Measurements from ENCODE around the gene RDH5.

RDH5 gene

GRCh38 chr12:55686366-55687010, 33.7 kb upstream of the RDH5 start:
- H3K4me1 ChIP-seq (ENCODE audit: control insufficient read depth, insufficient read depth, low read length), result peaks cover 29% of the 10 kb centered on the region
- H3K9me3 ChIP-seq (replicated peaks; ENCODE audit: low read length), result no peaks in the 10 kb centered on the region
- H3K4me2 ChIP-seq (ENCODE audit: low read length), result no peak overlapping the region
- no peaks in the 10 kb centered on the region for H3K27me3 ChIP-seq (ENCODE audit: control insufficient read depth, insufficient read depth, low read length)
- H3K9ac ChIP-seq (ENCODE audit: low read depth, low read length), result no peak overlapping the region
- H3K36me3 ChIP-seq (ENCODE audit: insufficient read depth, low read length), result peaks cover 23% of the 10 kb centered on the region
- no peak overlapping the region for H3K4me3 ChIP-seq (ENCODE audit: low read length)

GRCh38 chr12:55687746-55688145, 32.4 kb upstream of the RDH5 start:
- no peaks in the 10 kb centered on the region for H3K9me3 ChIP-seq (replicated peaks; ENCODE audit: low read length)

GRCh38 chr12:55688716-55689655, 31.2 kb upstream of the RDH5 start:
- H3K36me3 ChIP-seq (ENCODE audit: insufficient read depth, low read length), result peaks cover 22% of the 10 kb centered on the region

More at GRCh38 chr12:55687746-55688145, 32.4 kb upstream of the RDH5 start:
- H3K27me3 ChIP-seq (ENCODE audit: control insufficient read depth, insufficient read depth, low read length), result no peaks in the 10 kb centered on the region
- H3K4me2 ChIP-seq (ENCODE audit: low read length), result no peak overlapping the region
- peaks cover 18% of the 10 kb centered on the region for H3K4me1 ChIP-seq (ENCODE audit: control insufficient read depth, insufficient read depth, low read length)
- peaks cover 23% of the 10 kb centered on the region for H3K36me3 ChIP-seq (ENCODE audit: insufficient read depth, low read length)
- no peak overlapping the region for H3K4me3 ChIP-seq (ENCODE audit: low read length)
- H3K9ac ChIP-seq (ENCODE audit: low read depth, low read length), result no peak overlapping the region

GRCh38 chr12:55692631-55693322, 27.4 kb upstream of the RDH5 start:
- Histone ChIP-seq H3K9ac (ENCODE audit: low read depth, low read length) (no peak overlapping the region), H3K4me1 (ENCODE audit: control insufficient read depth, insufficient read depth, low read length) (no peaks in the 10 kb centered on the region), H3K36me3 (ENCODE audit: insufficient read depth, low read length) (peaks cover 23% of the 10 kb centered on the region), H3K9me3 (replicated peaks; ENCODE audit: low read length) (no peaks in the 10 kb centered on the region), H3K4me2 (ENCODE audit: low read length) (no peak overlapping the region), H3K27me3 (ENCODE audit: control insufficient read depth, insufficient read depth, low read length) (no peaks in the 10 kb centered on the region), H3K4me3 (ENCODE audit: low read length) (no peak overlapping the region)

More at GRCh38 chr12:55688716-55689655, 31.2 kb upstream of the RDH5 start:
- no peak overlapping the region for H3K4me3 ChIP-seq (ENCODE audit: low read length)
- no peak overlapping the region for H3K4me2 ChIP-seq (ENCODE audit: low read length)
- H3K27me3 ChIP-seq (ENCODE audit: control insufficient read depth, insufficient read depth, low read length), result no peaks in the 10 kb centered on the region
- peaks cover 8% of the 10 kb centered on the region for H3K4me1 ChIP-seq (ENCODE audit: control insufficient read depth, insufficient read depth, low read length)
- H3K9ac ChIP-seq (ENCODE audit: low read depth, low read length), result no peak overlapping the region
- H3K9me3 ChIP-seq (replicated peaks; ENCODE audit: low read length), result no peaks in the 10 kb centered on the region

- no peaks in the 10 kb centered on the region for H3K9me3 ChIP-seq (replicated peaks; ENCODE audit: low read length)
- H3K4me1 ChIP-seq (ENCODE audit: control insufficient read depth, insufficient read depth, low read length), result no peaks in the 10 kb centered on the region
- no peak overlapping the region for H3K9ac ChIP-seq (ENCODE audit: low read depth, low read length)
- H3K36me3 ChIP-seq (ENCODE audit: insufficient read depth, low read length), result peaks cover 18% of the 10 kb centered on the region
- no peaks in the 10 kb centered on the region for H3K27me3 ChIP-seq (ENCODE audit: control insufficient read depth, insufficient read depth, low read length)
- no peak overlapping the region for H3K4me2 ChIP-seq (ENCODE audit: low read length)
- H3K4me3 ChIP-seq (ENCODE audit: low read length), result no peak overlapping the region
Measured at GRCh38 chr12:55693323-55694187, 26.6 kb upstream of the RDH5 start.

GRCh38 chr12:55694188-55694515, 26.0 kb upstream of the RDH5 start:
- Histone ChIP-seq H3K4me2 (ENCODE audit: low read length) (no peak overlapping the region), H3K4me3 (ENCODE audit: low read length) (no peak overlapping the region), H3K9me3 (replicated peaks; ENCODE audit: low read length) (no peaks in the 10 kb centered on the region), H3K36me3 (ENCODE audit: insufficient read depth, low read length) (peaks cover 15% of the 10 kb centered on the region), H3K27me3 (ENCODE audit: control insufficient read depth, insufficient read depth, low read length) (no peaks in the 10 kb centered on the region), H3K9ac (ENCODE audit: low read depth, low read length) (no peak overlapping the region), H3K4me1 (ENCODE audit: control insufficient read depth, insufficient read depth, low read length) (no peaks in the 10 kb centered on the region)

GRCh38 chr12:55694651-55695050, 25.5 kb upstream of the RDH5 start:
- Histone ChIP-seq H3K4me2 (ENCODE audit: low read length) (no peak overlapping the region), H3K9me3 (replicated peaks; ENCODE audit: low read length) (no peaks in the 10 kb centered on the region), H3K27me3 (ENCODE audit: control insufficient read depth, insufficient read depth, low read length) (no peaks in the 10 kb centered on the region), H3K9ac (ENCODE audit: low read depth, low read length) (no peak overlapping the region), H3K4me3 (ENCODE audit: low read length) (no peak overlapping the region), H3K4me1 (ENCODE audit: control insufficient read depth, insufficient read depth, low read length) (no peaks in the 10 kb centered on the region), H3K36me3 (ENCODE audit: insufficient read depth, low read length) (peaks cover 14% of the 10 kb centered on the region)

- no peaks in the 10 kb centered on the region for H3K9me3 ChIP-seq (replicated peaks; ENCODE audit: low read length)
- H3K4me1 ChIP-seq (ENCODE audit: control insufficient read depth, insufficient read depth, low read length), result peaks cover 2% of the 10 kb centered on the region
- no peaks in the 10 kb centered on the region for H3K27me3 ChIP-seq (ENCODE audit: control insufficient read depth, insufficient read depth, low read length)
- H3K4me2 ChIP-seq (ENCODE audit: low read length), result no peak overlapping the region
- H3K36me3 ChIP-seq (ENCODE audit: insufficient read depth, low read length), result peaks cover 14% of the 10 kb centered on the region
- no peak overlapping the region for H3K4me3 ChIP-seq (ENCODE audit: low read length)
- no peak overlapping the region for H3K9ac ChIP-seq (ENCODE audit: low read depth, low read length)
Measured at GRCh38 chr12:55695349-55695748, 24.8 kb upstream of the RDH5 start.

GRCh38 chr12:55696141-55696540, 24.1 kb upstream of the RDH5 start:
- Histone ChIP-seq H3K4me2 (ENCODE audit: low read length) (no peak overlapping the region), H3K9me3 (replicated peaks; ENCODE audit: low read length) (no peaks in the 10 kb centered on the region), H3K4me1 (ENCODE audit: control insufficient read depth, insufficient read depth, low read length) (peaks cover 10% of the 10 kb centered on the region), H3K9ac (ENCODE audit: low read depth, low read length) (no peak overlapping the region), H3K4me3 (ENCODE audit: low read length) (no peak overlapping the region), H3K27me3 (ENCODE audit: control insufficient read depth, insufficient read depth, low read length) (no peaks in the 10 kb centered on the region), H3K36me3 (ENCODE audit: insufficient read depth, low read length) (peaks cover 14% of the 10 kb centered on the region)

GRCh38 chr12:55696796-55697462, 23.3 kb upstream of the RDH5 start:
- H3K4me2 ChIP-seq (ENCODE audit: low read length), result no peak overlapping the region
- peaks cover 12% of the 10 kb centered on the region for H3K4me1 ChIP-seq (ENCODE audit: control insufficient read depth, insufficient read depth, low read length)
- H3K4me3 ChIP-seq (ENCODE audit: low read length), result no peak overlapping the region
- H3K27me3 ChIP-seq (ENCODE audit: control insufficient read depth, insufficient read depth, low read length), result no peaks in the 10 kb centered on the region
- H3K9ac ChIP-seq (ENCODE audit: low read depth, low read length), result no peak overlapping the region
- peaks cover 14% of the 10 kb centered on the region for H3K36me3 ChIP-seq (ENCODE audit: insufficient read depth, low read length)
- H3K9me3 ChIP-seq (replicated peaks; ENCODE audit: low read length), result no peaks in the 10 kb centered on the region

Data from skeletal muscle satellite cell (primary cell).